ENCODE measurements around the gene FEZF1.

FEZF1 gene

GRCh38 chr7:122301858-122302760 is 2.4 kb downstream of the FEZF1 start:
- H3K4me3 ChIP-seq (ENCODE audit: low read depth, low read length): no peak overlapping the region
- TF ChIP-seq MAX (IDR thresholded peaks at IDR 0.05; ENCODE audit: low read depth, low read length) (no peak), POLR2A (IDR thresholded peaks at IDR 0.05; ENCODE audit: extremely low read depth, insufficient read length) (no peak), CTCF (IDR thresholded peaks at IDR 0.05; ENCODE audit: low read depth, low read length) (no peak)
- DNase-seq (ENCODE audit: low read depth): no peak

GRCh38 chr7:122300956-122301833 is 3.4 kb downstream of the FEZF1 start:
- TF ChIP-seq POLR2A (IDR thresholded peaks at IDR 0.05; ENCODE audit: extremely low read depth, insufficient read length) (no peak), MAX (IDR thresholded peaks at IDR 0.05; ENCODE audit: low read depth, low read length) (no peak), MYC (IDR thresholded peaks at IDR 0.05; ENCODE audit: low read depth, low read length) (no peak), CTCF (IDR thresholded peaks at IDR 0.05; ENCODE audit: low read depth, low read length) (no peak)
- no peak overlapping the region for H3K4me3 ChIP-seq (ENCODE audit: low read depth, low read length)
- DNase-seq (ENCODE audit: low read depth): no peak

GRCh38 chr7:122300211-122300932 is 4.2 kb downstream of the FEZF1 start:
- TF ChIP-seq POLR2A (IDR thresholded peaks at IDR 0.05; ENCODE audit: extremely low read depth, insufficient read length): no peak
- no peak for DNase-seq (ENCODE audit: low read depth)
- no peak overlapping the region for H3K4me3 ChIP-seq (ENCODE audit: low read depth, low read length)

- TF ChIP-seq CTCF (IDR thresholded peaks at IDR 0.05; ENCODE audit: low read depth, low read length) (no peak), MYC (IDR thresholded peaks at IDR 0.05; ENCODE audit: low read depth, low read length) (no peak), MAX (IDR thresholded peaks at IDR 0.05; ENCODE audit: low read depth, low read length) (no peak), POLR2A (IDR thresholded peaks at IDR 0.05; ENCODE audit: extremely low read depth, insufficient read length) (no peak)
- no peak overlapping the region for H3K4me3 ChIP-seq (ENCODE audit: low read depth, low read length)
Observed at GRCh38 chr7:122299624-122300210, 4.8 kb downstream of the FEZF1 start.

GRCh38 chr7:122298618-122299017 is 5.9 kb downstream of the FEZF1 start:
- DNase-seq (ENCODE audit: low read depth): no peak
- TF ChIP-seq MAX (IDR thresholded peaks at IDR 0.05; ENCODE audit: low read depth, low read length) (no peak), POLR2A (IDR thresholded peaks at IDR 0.05; ENCODE audit: extremely low read depth, insufficient read length) (no peak), CTCF (IDR thresholded peaks at IDR 0.05; ENCODE audit: low read depth, low read length) (no peak), MYC (IDR thresholded peaks at IDR 0.05; ENCODE audit: low read depth, low read length) (no peak)
- no peak overlapping the region for H3K4me3 ChIP-seq (ENCODE audit: low read depth, low read length)

More at GRCh38 chr7:122299624-122300210, 4.8 kb downstream of the FEZF1 start:
- DNase-seq (ENCODE audit: low read depth): no peak
